SH-SY5Y (cell line): ENCODE data around the gene NLK.

Source experiments
- GATA2 ChIP-seq: IDR thresholded peaks from 2 replicates; pipeline ENCODE4 v1.6.1; 2011; ENCODE audit warnings: mild to moderate bottlenecking, low read depth, low read length
- GATA3 ChIP-seq: IDR thresholded peaks from 2 replicates; pipeline ENCODE4 v1.6.1; 2011; ENCODE audit warnings: low read depth, mild to moderate bottlenecking, low read length, moderate library complexity

Gene NLK

GRCh38 chr17:28227316-28228108 is 185.0 kb downstream of the NLK start:
- TF ChIP-seq GATA3: no peak
- no peak for TF ChIP-seq GATA2

GRCh38 chr17:28228109-28228840 is 185.8 kb downstream of the NLK start:
- TF ChIP-seq GATA2 (no peak), GATA3 (no peak)

- no peak for TF ChIP-seq GATA3
- no peak for TF ChIP-seq GATA2
These were observed 186.7 kb downstream of the NLK start for GRCh38 chr17:28228986-28229729.

- no peak for TF ChIP-seq GATA2
- no peak for TF ChIP-seq GATA3
These were observed 187.5 kb downstream of the NLK start for GRCh38 chr17:28230011-28230410.

GRCh38 chr17:28239271-28239624 is 196.8 kb downstream of the NLK start:
- no peak for TF ChIP-seq GATA2
- TF ChIP-seq GATA3: no peak

GRCh38 chr17:28240688-28241340 is 198.3 kb downstream of the NLK start:
- TF ChIP-seq GATA3 (no peak), GATA2 (no peak)

GRCh38 chr17:28242791-28243190 is 200.3 kb downstream of the NLK start:
- TF ChIP-seq GATA3 (no peak), GATA2 (no peak)

- no peak for TF ChIP-seq GATA2
- no peak for TF ChIP-seq GATA3
These were observed 202.0 kb downstream of the NLK start for GRCh38 chr17:28244446-28244845.
